Mesodermal cell (in vitro differentiated cells): Measurements from ENCODE around the gene GET3.
"Not testable (repeated sequence)": the region's sequence is repeated elsewhere in the genome, so short reads cannot be mapped to it uniquely, and the experiment has no call there.

Source experiments
- H3K27ac ChIP-seq: 2 replicates; pipeline ENCODE4 v1.7.0; 2013; ENCODE audit warnings: mild to moderate bottlenecking, low read depth, low read length, moderate library complexity; ENCODE audit not compliant: severe bottlenecking
- H3K36me3 ChIP-seq: 2 replicates; pipeline ENCODE4 v1.7.1; 2013; ENCODE audit warnings: mild to moderate bottlenecking, low read length, moderate library complexity; ENCODE audit not compliant: control insufficient read depth, insufficient read depth
- H3K4me1 ChIP-seq: one replicate; pipeline ENCODE4 v1.7.1; 2013; ENCODE audit warnings: mild to moderate bottlenecking, low read length; ENCODE audit not compliant: insufficient read depth, control insufficient read depth, poor library complexity, severe bottlenecking
- H3K4me3 ChIP-seq: 2 replicates; pipeline ENCODE4 v1.7.0; 2013; ENCODE audit warnings: low read length, control low read depth, mild to moderate bottlenecking; ENCODE audit not compliant: insufficient read depth, poor library complexity, severe bottlenecking; ENCODE audit errors: extremely low read depth
- H3K9me3 ChIP-seq: 2 replicates; pipeline ENCODE4 v1.7.1; 2013; ENCODE audit warnings: mild to moderate bottlenecking, low read length, moderate library complexity; ENCODE audit not compliant: control insufficient read depth
- WGBS, 2 experiments: methylation state at CpG; one replicate each; pipeline ENCODE4 v1.1.5; 2013; ENCODE audit warnings: missing lambda C conversion rate in 2 of 2; ENCODE audit not compliant: insufficient coverage in 2 of 2; 5-methylcytosine and 5-hydroxymethylcytosine counted together

GET3 gene

DNA sequence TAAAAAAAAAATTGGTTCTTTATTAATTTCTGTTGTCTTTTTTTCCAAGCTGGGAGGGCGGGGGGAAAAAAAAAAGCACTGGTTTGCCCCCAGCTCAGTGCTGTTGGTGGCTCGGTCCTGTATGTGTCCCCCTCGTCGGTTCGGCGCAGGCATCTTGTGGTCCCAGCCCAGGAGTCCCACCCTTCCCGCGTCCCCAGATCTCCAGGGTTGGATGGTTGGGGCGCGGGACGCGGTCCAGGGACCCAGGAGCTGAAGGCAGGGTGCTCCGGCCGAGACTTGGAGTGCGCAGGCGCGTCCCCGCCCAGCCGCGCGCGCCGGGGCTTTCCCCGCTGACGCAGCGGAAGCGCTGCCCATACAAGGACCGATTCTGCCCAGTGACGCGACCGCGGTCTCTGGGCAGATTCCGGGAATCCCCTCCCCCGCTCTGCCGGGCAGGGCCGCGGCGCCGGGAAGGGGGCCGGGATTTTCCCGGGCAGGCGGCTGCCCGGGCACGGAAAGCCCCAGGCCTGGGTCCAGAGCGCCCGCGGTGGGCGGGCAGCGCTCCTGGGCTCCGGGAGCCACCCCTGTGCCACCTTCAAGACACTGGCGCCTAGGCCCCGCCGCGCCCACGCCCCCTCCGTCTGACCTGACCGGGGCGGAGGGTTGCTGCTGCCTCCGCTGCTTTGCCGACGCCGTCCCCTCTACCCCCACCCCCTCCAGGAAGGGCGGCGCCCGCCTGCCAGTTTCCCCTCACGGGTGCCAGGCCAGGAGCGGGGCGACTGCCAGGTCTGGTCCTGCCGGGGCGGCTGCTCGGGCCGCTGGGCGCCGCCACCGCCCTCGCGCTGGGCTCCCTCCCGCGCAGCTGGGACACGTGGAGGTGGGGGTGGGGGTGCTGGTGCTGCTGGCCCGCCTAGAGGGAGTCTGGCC is 56.2 kb downstream of the GET3 start:
- peak overlapping the region; percentile 78 for H3K4me3 ChIP-seq
- H3K9me3 ChIP-seq: no peaks in the 10 kb centered on the region
- peaks cover 5% of the 10 kb centered on the region for H3K36me3 ChIP-seq
- peaks cover 20% of the 10 kb centered on the region for H3K4me1 ChIP-seq
- H3K27ac ChIP-seq: peak overlapping the region; percentile 91
- 1% methylated on average over 60 to 66 of the region's 81 CpGs for WGBS, 2 experiments

DNA sequence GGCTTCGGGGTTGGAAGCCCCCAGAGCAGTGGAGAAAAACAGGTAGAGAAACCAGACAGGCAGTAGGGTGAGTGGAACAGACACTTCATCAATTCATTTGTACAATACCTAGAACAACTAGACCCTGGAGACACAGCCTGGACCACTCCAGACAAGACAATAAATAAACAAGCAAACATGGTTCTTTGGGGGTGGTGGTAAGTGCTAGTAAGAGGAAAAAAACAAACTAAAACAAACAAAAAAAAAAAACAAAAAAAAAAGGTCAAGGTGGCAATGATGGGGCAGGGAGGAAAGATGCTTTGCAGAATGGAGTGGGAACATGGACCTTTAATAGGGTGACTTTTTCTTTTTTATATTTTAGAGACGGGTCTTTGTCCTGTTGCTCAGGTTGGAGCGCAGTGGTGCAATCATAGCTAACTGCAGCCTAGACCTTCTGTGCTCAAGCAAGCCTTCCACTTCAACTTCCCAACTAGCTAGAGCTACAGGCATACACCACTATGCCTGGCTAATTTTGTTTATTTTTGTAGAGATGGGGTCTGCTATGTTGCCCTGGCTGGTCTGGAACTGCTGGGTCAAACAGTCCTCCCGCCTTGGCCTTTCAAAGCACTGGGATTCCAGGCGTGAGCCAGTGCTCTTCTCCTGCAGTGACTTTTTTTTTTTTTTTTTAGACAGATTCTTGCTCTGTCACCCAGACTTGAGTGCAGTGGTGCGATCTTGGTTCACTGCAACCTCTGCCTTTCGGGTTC is 57.1 kb downstream of the GET3 start:
- Histone ChIP-seq H3K4me3 (peak overlapping the region; percentile 78), H3K36me3 (peaks cover 10% of the 10 kb centered on the region), H3K4me1 (peaks cover 12% of the 10 kb centered on the region), H3K9me3 (no peaks in the 10 kb centered on the region), H3K27ac (peak overlapping the region; percentile 91)
- WGBS, 2 experiments: 90% methylated on average over 4 of the region's 7 CpGs

DNA sequence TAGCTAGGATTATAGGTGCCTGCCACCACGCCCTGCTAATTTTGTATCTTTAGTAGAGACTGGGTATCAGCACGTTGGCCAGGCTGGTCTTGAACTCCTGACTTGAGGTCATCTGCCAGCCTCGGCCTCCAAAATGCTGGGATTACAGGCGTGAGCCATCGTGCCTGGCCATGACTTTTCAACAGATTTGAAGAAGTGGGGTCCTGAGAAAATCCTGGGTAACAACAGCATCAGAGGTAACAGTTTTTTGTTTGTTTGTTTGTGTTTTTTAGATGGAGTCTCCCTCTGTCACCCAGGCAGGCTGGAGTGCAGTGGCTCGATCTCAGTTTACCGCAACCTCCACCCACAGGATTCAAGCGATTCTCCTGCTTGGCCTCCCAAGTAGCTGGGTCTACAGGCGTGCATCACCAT is 57.7 kb downstream of the GET3 start:
- WGBS, 2 experiments: 85 to 95% methylated on average over 6 to 9 of the region's 9 CpGs
- H3K9me3 ChIP-seq: no peaks in the 10 kb centered on the region
- peaks cover 16% of the 10 kb centered on the region for H3K36me3 ChIP-seq
- peaks cover 11% of the 10 kb centered on the region for H3K4me1 ChIP-seq
- no peak overlapping the region for H3K27ac ChIP-seq
- H3K4me3 ChIP-seq: no peak overlapping the region

DNA sequence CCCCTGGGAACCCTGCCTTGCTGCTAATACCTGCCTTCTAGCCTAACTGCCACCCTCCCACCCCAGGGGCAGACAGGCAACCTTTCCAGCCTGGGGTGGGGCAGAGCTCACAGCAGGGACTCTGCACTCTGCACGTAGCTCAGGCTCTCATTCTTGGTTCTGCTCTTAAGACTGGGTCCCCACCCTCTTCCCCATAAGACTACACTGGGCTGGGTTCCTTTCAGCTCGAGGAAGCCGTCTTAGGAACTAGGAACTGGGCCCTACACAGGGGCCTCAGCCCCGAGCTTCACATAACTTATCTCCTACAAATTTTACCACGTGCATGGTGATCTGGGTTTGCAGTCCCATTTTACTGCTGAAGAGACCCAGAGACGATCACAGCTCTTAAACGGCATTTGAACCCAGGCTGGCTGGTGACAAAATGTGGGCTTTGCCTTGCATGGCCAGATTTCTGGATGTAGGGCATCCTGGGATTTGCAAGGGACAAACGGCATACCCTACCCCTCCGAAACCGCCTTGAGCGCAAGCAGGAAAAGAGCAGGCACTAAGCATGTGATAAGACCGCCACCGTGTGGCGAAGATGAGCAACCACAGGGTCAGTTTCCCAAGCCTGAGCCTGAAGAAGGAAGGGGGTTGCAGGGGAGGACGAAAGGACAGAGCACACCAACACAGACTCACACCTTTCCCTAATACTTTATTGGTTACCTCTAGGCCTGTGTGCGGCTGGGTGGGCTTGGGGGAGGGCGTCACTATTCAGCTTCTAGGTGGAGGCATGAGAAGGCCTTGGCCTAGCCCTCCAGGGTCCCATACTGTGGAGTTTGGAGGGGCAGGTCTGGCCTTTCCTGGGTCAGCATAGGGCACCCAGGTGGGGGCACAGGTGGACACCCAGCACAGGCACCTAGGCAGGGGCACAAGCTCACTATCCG is 59.1 kb downstream of the GET3 start:
- peaks cover 22% of the 10 kb centered on the region for H3K36me3 ChIP-seq
- peaks cover 7% of the 10 kb centered on the region for H3K4me1 ChIP-seq
- no peaks in the 10 kb centered on the region for H3K9me3 ChIP-seq
- peak overlapping the region; percentile 45 for H3K27ac ChIP-seq
- 32 to 33% methylated on average over 10 to 11 of the region's 18 CpGs for WGBS, 2 experiments
- H3K4me3 ChIP-seq: no peak overlapping the region

DNA sequence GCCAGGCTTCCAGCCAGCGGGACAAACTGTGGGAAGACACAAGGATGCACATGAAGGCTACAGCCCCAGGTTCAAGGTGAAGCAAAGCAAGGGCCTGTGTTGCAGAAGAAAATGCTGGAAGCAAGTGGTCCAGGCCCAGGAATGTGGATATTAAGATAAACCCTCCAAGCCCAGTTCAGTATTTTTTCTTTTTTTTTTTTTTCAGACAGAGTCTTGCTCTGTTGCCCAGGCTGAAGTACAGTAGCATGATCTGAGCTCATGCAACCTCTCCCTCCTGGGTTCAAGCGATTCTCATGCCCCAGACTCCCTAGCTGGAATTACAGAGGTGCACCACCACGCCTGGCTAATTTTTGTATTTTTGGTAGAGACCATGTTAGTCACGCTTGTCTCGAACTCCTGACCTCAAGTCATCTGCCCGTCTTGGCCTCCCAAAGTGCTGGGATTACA is 59.9 kb downstream of the GET3 start:
- peaks cover 22% of the 10 kb centered on the region for H3K36me3 ChIP-seq
- 96 to 100% methylated on average over 6 of the region's 6 CpGs for WGBS, 2 experiments

DNA sequence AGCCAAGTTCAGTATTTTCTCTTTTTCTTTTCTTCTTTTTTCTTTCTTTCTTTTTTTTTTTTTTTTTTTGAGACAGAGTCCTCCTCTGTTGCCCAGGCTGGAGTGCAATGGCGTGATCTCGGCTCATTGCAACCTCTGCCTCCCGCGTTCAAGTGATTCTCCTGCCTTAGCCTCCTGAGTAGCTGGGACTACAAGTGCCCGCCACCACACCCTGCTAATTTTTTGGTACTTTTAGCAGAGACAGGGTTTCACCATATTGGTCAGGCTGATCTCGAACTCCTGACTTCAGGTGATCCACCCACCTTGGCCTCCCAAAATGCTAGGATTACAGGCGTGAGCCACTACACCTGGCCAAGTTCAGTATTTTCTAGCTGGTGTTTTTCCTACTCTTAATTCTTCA is 60.3 kb downstream of the GET3 start:
- H3K27ac ChIP-seq, H3K4me3 ChIP-seq, H3K9me3 ChIP-seq: not testable (repeated sequence)
- 89 to 95% methylated on average over 4 to 7 of the region's 7 CpGs for WGBS, 2 experiments
- Histone ChIP-seq H3K4me1 (peaks cover 11% of the 10 kb centered on the region), H3K36me3 (peaks cover 22% of the 10 kb centered on the region)

More for the DNA sequence above, 59.9 kb downstream of the GET3 start:
- no peak overlapping the region for H3K27ac ChIP-seq
- no peaks in the 10 kb centered on the region for H3K9me3 ChIP-seq
- no peak overlapping the region for H3K4me3 ChIP-seq
- H3K4me1 ChIP-seq: peaks cover 7% of the 10 kb centered on the region
